GM19193 (cell line): ENCODE data around the gene BCAS3.

Source experiments
- POLR2A ChIP-seq: IDR thresholded peaks from 4 replicates; pipeline ENCODE4 v1.6.1; 2011; ENCODE audit not compliant: insufficient read depth, insufficient read length; ENCODE audit errors: extremely low read depth

Gene BCAS3

DNA sequence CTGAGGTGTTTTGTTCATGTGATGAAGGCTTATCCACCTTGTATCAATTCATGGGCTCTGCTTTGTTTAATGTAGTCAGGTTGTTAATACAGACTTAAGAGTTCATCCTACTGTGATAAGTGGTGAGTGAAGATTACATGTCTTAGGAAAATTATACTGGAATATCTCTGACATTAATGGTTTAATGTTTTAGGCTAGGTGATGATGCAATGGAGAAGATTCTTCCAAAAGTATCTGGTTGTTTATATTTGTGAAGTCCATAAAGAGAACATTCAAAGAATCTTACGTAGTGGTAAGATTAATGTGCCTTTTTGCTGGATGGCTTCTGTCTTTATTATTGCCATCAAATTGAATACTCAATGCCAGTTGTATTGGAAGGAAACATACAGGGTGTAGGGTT is 236.4 kb downstream of the BCAS3 start:
- TF ChIP-seq POLR2A: no peak

DNA sequence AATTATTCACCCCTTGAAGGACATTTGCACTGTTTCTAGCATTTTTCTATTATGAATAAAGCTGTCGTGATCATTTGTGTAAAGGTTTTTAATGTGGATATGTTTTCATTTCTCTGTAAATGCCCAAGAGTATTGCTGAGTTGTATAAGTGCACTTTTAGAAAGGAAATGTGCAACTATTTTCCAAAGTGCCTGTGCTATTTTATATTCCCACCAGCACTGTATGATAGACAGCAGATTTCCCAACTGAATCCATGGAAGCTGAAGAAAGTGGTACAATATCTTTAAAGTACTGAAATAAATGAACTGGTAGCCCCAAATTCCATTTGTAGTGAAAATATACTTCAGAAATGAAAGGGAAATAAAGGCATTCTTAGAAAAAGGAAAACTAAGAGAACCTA is 238.4 kb downstream of the BCAS3 start:
- TF ChIP-seq POLR2A: no peak

DNA sequence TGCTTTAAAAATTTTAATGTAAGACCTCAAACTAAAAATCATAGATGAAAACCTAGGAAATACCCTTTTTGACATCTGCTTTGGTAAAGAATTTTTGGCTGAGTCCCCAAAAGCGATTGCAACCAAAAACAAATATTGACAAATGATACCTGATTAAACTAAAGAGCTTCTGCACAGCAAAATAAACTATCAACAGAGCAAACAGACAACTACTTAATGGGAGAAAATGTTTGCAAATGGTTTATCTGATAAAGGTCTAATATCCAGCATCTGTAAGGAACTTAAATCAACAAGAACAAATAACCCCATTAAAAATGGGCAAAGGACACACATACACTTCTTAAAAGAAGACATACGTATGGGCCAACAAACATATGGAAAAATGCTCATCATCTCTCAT is 242.5 kb downstream of the BCAS3 start:
- no peak for TF ChIP-seq POLR2A

DNA sequence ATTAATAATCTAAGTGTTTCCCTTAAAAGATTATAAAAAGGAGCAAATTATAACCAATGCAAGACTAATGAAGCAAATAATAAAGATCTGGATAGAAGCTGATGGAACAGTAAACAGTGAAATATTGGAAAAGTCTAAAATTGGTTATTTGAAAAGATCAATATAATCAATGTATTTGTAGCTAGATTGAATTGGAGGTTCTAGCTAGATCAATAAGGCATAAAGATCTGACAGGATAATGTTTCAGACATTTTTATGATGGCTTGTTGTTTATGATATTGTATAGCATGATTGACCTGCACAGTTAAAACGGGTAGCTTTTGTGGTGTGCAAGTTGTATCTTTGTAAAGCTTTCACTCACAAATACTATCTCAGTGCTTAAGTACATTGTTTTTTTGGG is 245.3 kb downstream of the BCAS3 start:
- TF ChIP-seq POLR2A: no peak

DNA sequence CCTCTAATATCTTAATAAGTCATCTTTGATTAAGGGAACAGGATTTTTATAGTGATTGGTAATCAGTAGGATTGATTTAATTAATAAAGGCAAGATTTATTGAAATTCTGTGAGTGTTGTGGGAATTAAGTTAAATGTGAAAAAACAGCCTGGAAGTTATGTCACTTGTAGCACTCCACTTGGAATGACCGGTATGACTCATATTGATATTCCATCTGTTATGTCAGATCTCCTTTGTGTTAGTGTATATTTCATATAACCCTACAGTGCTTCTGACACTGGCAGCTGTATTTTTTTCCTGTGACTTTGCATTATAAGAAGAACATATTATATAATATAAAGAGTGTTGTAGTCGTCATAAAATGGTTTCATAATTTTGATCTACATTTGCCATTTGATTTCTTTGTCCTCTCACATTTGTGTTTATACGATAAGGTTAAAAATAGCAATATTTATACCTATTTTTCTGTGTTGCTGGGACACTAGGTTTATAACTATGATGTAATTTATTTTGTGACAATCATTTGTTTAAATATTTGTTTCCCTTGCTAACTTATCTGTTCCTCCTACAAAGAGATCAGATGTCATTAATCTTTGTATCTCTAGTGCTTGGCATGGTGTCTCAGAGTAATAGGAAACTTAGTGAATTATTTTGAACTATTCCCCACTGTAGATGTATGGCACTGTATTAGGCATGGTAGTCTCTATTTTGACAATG is 249.0 kb downstream of the BCAS3 start:
- TF ChIP-seq POLR2A: no peak

DNA sequence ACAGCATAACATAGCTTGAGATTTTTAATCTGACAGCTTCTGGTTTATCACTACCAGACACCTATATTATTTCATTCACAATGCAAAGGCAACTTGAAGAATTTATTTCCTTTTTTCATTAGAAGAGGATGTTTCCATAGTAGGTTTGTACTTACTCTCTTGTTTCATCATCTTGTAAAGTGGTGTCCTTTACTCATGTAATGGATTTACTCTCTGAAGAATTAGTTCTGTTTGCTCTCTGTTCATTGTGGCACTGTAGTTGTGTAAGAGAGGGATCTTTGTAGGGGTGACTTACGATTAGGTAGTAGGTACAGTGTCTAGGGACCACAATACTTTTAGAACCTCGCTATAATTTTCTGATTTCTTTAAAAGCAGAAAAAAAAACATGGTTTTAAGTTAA is 256.1 kb downstream of the BCAS3 start:
- no peak for TF ChIP-seq POLR2A

DNA sequence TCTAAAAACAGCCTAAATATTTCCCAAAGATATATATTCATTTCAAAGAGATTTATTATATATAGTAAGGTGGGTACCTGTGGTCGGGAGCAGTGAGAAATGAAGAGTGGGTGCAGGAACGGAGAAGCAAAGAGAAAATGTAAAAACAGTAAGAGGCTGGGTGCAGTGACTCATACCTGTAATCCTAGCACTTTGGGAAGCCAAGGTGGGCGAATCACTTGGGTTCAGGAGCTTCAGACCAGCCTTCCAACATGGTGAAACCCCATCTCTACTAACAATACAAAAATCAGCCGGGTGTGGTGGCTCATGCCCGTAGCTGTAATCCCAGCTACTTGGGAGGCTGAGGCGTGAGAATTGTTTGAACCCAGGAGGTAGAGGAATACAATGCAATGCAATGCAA is 257.1 kb downstream of the BCAS3 start:
- no peak for TF ChIP-seq POLR2A

DNA sequence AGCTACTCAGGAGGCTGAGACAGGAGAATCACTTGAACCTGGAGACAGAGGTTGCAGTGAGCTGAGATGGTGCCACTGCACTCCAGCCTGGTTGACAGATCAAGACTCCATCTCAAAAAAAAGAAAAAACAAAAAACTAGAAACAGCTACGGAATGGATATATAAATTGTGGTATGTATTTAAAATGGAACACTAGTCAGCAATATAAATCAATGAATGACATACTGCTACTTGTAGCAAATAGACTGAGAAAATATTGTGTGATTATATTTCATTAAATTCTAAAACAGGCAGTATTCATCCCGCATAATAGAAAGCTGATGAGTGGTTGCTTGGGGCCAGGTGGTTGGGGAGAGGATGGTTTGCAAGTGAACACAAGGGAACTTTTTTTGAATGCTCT is 261.7 kb downstream of the BCAS3 start:
- no peak for TF ChIP-seq POLR2A

DNA sequence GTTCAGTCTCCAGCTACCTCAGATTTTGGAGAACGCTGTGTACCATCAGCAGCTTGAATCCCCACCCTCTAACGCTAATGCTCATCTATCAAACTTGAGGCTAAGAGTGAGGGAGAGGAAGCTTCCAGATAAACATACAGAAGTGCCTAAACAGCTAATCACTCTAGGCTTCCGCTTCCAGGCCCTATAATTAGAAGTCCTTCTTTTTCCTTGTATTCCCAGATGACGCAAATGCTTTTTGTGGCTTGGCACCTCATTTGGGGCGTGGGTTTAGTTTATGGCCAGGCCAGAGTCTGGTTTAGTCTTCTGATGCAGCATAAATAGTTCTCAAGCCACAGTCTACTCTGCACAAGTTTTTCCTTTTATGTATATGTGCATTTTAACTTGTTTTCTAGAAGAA is 263.4 kb downstream of the BCAS3 start:
- TF ChIP-seq POLR2A: no peak

DNA sequence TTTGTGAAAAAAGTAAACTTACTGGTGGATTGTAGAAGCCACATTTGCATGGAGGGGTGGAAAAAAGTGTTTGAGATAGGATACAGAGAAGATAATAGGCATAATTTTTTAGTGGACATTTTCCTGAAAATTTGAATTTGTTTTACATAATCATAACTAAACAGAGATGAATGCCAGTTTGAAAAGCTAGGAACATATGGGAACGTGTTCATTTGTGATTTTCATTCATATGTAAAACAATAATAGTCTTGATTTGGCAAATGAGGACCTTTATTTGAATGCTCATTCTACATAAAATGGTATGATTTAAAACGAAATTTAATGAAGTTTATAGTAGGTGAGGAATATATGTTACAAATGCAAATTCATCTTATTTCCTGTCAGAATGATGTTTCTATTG is 263.9 kb downstream of the BCAS3 start:
- no peak for TF ChIP-seq POLR2A

DNA sequence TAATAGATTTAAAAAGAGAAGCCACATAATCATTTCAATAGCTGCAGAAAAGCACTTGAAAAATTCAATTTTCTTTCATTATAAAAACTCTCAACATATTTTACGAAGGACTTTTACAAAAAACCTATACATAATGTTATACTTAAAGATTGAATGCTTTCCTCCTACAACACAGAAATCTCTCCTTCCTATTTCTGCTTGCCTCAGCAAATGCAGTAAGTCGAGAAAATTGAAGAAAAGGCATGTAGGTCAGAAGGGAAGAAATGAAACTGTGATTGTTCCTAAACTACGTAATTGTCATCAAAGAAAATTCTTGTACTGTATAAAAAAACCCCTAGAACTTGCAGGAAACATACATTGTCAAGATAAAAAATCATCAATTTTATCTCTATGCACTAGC is 267.1 kb downstream of the BCAS3 start:
- TF ChIP-seq POLR2A: no peak

DNA sequence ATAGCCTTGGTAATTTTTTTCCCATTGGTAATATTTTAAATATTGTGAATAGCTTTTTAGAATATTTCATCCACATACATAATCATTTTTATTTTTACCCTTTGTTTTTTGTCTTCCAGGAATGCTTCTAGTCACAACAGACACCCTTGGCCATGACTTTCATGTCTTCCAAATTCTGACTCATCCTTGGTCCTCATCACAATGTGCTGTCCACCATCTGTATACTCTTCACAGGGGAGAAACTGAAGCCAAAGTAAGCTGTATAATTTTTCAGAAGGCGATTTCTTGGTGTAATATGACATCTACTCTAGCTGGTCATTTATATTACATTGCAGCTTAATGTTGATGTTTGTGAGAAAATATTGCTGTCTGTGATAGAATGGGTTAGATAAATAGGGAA is 269.4 kb downstream of the BCAS3 start:
- TF ChIP-seq POLR2A: no peak

DNA sequence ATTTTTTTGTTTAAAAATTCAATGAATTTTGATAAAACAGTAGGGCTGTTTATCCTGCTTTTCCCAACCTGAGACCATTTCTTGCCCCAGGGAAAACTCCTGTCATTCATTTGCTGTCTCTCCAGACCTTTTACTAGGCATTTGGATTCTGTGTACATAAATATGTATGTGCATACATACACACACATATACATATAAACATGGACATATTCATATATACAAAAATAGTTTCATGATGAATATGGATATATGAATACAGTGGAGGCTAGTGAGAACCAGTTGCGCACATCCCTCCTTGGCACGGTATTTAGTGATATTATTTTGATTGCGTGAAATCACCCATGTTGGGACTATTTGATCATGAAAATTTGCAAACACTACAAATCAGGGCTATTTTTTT is 269.9 kb downstream of the BCAS3 start:
- no peak for TF ChIP-seq POLR2A

DNA sequence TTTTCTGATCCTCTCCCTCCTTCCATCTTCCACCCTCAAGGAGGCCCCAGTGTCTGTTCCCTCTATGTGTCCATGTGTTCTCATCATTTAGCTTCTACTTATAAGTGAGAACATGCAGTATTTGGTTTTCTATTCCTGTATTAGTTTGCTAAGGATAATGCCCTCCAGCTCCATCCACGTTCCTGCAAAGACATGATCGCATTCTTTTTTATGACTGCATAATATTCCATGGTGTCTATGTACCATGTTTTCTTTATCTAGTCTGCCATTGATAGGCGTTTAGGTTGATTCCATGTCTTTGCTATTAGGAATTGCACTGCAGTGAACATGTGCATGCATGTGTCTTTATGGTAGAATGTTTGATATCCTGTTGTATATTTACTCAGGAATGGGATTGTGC is 275.1 kb downstream of the BCAS3 start:
- no peak for TF ChIP-seq POLR2A

DNA sequence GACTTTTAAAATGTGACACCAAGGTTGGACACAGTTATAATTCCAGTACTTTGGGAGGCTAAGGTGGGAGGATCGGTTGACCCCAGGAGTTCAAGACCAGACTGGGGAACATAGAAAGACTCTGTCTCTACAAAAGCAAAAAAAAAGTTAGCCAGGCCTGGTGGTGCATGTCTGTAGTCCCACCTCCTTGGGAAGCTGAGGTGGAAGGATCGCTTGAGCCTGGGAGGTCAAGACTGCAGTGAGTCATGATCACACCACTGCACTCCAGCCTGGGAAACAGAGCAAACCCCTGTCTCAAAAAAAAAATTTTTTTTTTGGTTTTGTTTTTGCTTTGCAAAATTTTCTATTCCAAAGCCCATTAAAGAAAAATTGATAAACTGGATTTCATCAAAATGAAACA is 281.4 kb downstream of the BCAS3 start:
- no peak for TF ChIP-seq POLR2A

DNA sequence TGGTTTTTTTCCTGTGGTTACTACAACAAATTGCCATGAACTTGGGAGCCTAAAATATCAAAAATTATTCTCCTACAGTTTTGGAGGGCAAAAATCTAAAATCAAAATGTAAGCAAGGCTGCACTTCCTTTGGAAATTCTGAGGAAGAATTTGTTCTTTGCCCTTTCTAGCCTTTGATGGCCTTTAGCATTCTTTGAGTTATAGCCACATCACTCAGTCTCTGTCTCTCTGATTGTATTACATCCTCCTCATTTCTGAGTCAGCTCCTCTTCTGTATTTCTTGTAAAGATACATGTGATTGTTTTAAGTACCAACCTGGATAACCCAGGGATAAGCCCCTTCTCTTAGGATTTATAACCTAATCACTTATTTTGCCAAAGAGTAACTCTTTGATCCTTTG is 282.0 kb downstream of the BCAS3 start:
- no peak for TF ChIP-seq POLR2A
